Ectodermal cell (in vitro differentiated cells): Measurements from ENCODE around the gene PRKCH.

Source experiments
- H3K27ac ChIP-seq: 2 replicates; pipeline ENCODE4 v1.7.0; 2013; ENCODE audit warnings: mild to moderate bottlenecking, low read depth, low read length; ENCODE audit not compliant: insufficient read depth, poor library complexity, severe bottlenecking
- H3K27me3 ChIP-seq: 2 replicates; pipeline ENCODE4 v1.7.0; 2013; ENCODE audit warnings: mild to moderate bottlenecking, low read length; ENCODE audit not compliant: insufficient read depth, control insufficient read depth, poor library complexity, severe bottlenecking
- H3K36me3 ChIP-seq: one replicate; pipeline ENCODE4 v1.7.0; 2013; ENCODE audit warnings: low read length; ENCODE audit not compliant: control insufficient read depth, insufficient read depth
- H3K4me1 ChIP-seq: one replicate; pipeline ENCODE4 v1.7.0; 2013; ENCODE audit warnings: low read length; ENCODE audit not compliant: control insufficient read depth, insufficient read depth
- H3K4me3 ChIP-seq: 2 replicates; pipeline ENCODE4 v1.7.0; 2013; ENCODE audit warnings: low read depth, low read length, control low read depth; ENCODE audit not compliant: insufficient read depth
- H3K9me3 ChIP-seq: 2 replicates; pipeline ENCODE4 v1.7.0; 2013; ENCODE audit warnings: mild to moderate bottlenecking, low read length, moderate library complexity; ENCODE audit not compliant: control insufficient read depth
- WGBS, 2 experiments: methylation state at CpG; one replicate each; pipeline ENCODE4 v1.1.7; 2013; ENCODE audit warnings: missing lambda C conversion rate in 2 of 2; 5-methylcytosine and 5-hydroxymethylcytosine counted together

PRKCH gene

DNA sequence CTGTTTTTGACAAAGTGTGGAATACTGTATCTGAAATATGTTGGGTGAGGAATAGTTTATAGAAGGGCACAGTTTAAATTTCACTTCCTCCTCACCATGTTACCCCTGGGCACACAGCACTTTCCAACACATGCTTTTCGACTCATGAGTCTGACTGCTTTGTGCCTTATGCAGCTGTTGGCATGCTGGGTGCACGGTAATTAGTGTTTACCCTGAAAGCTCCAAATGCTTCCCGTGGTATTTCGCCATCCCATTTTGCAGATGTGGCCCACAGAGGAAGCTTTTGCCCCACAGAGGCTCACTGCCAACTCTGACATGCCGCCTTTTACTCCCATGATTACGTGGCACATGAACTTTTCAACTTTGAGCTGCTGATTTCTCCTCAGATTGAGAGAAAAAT, 168.6 kb downstream of the PRKCH start:
- H3K9me3 ChIP-seq = no peaks in the 10 kb centered on the region
- H3K4me3 ChIP-seq = no peak overlapping the region
- peaks cover 6% of the 10 kb centered on the region for H3K4me1 ChIP-seq
- H3K27ac ChIP-seq = no peak overlapping the region
- no peaks in the 10 kb centered on the region for H3K36me3 ChIP-seq
- 79% methylated on average over 6 of the region's 6 CpGs for WGBS, 2 experiments
- no peaks in the 10 kb centered on the region for H3K27me3 ChIP-seq

DNA sequence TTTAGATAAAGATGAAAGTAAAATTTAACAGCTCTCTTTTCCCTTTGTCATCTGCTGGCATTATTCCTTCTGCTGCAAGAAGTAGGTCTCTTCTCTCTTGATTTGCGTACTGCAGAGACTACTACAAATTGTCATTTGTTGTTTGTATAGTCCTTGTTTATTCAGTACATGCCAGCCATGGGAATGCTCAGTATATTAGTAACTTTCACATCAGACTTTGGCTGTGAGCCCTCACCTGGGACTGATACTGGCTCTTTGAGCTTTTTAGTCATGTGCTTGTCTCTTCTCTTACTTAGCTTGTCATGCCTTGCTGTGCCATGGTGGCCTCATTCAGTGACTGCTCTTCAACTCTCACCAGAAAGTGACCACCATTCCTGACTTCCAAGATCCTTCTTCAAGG, 169.8 kb downstream of the PRKCH start:
- H3K4me3 ChIP-seq = no peak overlapping the region
- H3K4me1 ChIP-seq = peaks cover 6% of the 10 kb centered on the region
- no peaks in the 10 kb centered on the region for H3K27me3 ChIP-seq
- H3K9me3 ChIP-seq = no peaks in the 10 kb centered on the region
- H3K27ac ChIP-seq = no peak overlapping the region
- WGBS, 2 experiments = 25% methylated on average over 1 of the region's 1 CpG; no CpG with 5 or more reads in 1 of the 2 experiments
- H3K36me3 ChIP-seq = no peaks in the 10 kb centered on the region

DNA sequence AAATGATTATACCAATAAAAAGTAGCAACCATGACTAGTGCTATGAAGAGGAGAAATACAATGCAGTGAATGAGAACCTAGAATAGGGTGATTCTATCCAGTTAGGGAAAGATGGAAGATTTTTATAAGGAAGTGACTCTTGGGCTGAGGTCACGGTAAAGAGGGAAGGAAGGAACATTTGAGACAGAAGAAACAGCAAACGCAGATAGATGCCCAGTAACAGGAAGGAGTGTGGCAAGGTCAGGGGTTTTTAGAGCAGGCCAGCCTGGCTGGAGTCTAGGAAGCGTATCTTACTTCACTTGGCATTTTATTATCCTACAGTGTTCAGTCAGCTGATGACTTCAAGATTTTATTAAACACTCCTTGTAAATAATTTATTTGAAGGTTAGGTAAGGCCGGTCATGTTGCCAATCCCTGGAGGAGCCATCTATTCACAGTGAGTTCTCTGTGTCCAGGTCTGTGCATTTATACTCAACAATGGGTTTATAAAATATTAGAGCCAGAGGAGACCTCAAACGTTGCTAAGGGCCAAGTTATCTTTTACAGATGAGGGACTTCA, 170.6 kb downstream of the PRKCH start:
- Histone ChIP-seq H3K27ac (no peak overlapping the region), H3K36me3 (no peaks in the 10 kb centered on the region), H3K4me1 (peaks cover 6% of the 10 kb centered on the region), H3K9me3 (no peaks in the 10 kb centered on the region), H3K27me3 (no peaks in the 10 kb centered on the region), H3K4me3 (no peak overlapping the region)
- 93 to 94% methylated on average over 5 of the region's 5 CpGs for WGBS, 2 experiments

DNA sequence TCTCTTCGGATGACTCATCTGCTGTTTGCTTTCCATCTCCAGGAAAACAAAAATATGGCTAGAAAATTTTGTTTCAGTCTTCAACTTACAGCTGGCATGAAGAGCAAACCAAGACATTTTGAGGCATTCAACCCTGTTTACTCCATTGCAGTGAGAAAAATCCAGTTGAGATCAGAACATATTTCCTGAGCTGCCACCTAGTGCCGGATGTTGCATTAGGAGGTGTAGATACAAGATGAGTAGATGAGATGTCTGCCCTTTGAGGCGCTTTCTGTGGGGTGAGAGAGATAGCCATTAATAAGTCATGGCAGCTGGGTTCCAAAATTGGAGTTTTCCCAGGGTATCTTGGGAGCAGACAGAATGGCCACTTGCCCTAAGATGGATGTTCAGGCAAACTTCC, 171.1 kb downstream of the PRKCH start:
- 90 to 93% methylated on average over 3 of the region's 3 CpGs for WGBS, 2 experiments
- no peaks in the 10 kb centered on the region for H3K27me3 ChIP-seq
- H3K36me3 ChIP-seq = no peaks in the 10 kb centered on the region
- H3K9me3 ChIP-seq = no peaks in the 10 kb centered on the region
- no peak overlapping the region for H3K4me3 ChIP-seq
- no peak overlapping the region for H3K27ac ChIP-seq
- peaks cover 6% of the 10 kb centered on the region for H3K4me1 ChIP-seq

DNA sequence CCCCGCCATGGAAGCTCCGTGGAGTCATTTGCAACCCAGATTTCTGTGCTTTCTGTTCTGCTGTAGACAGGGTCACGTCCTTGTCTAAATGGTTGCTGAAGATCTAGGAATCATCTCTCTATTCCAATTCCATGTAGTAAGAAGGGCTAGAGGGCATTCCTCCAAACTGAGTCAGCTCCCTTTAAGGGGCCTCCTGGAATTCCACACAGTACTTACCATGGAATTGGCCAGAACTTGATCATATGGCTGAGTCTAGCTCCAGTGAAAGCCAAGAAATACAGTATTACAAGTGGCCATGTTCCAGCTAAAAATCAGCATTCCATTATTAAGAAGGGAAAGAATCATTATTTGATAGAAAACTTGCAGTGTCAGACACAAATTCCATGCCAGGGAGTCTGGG, 171.9 kb downstream of the PRKCH start:
- Histone ChIP-seq H3K27ac (no peak overlapping the region), H3K27me3 (no peaks in the 10 kb centered on the region), H3K4me3 (no peak overlapping the region), H3K9me3 (no peaks in the 10 kb centered on the region), H3K4me1 (peaks cover 6% of the 10 kb centered on the region), H3K36me3 (no peaks in the 10 kb centered on the region)
- WGBS, 2 experiments = 62 to 64% methylated on average over 3 of the region's 3 CpGs

DNA sequence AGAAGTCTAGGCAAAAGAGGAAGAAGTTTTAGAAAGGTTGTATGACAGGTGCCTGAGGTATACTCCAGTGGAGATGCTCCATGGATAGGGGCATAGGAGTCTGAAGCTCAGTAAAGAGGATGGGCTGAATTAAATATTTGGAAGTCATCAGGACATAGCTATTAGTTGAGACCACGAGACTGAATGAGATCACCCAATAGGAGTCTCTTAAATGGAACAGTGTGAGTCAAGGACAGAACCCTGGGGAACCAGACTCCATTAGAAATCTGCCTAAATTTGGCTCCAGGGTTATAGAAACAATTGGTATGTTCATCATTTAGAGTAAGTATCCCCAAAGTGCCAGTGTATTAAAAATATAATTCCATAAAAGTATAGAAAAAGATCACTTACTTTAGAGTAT, 172.6 kb downstream of the PRKCH start:
- H3K4me1 ChIP-seq = peaks cover 6% of the 10 kb centered on the region
- 87 to 91% methylated on average over 1 of the region's 1 CpG for WGBS, 2 experiments
- H3K36me3 ChIP-seq = no peaks in the 10 kb centered on the region
- H3K27me3 ChIP-seq = no peaks in the 10 kb centered on the region
- H3K4me3 ChIP-seq = no peak overlapping the region
- no peaks in the 10 kb centered on the region for H3K9me3 ChIP-seq
- no peak overlapping the region for H3K27ac ChIP-seq

DNA sequence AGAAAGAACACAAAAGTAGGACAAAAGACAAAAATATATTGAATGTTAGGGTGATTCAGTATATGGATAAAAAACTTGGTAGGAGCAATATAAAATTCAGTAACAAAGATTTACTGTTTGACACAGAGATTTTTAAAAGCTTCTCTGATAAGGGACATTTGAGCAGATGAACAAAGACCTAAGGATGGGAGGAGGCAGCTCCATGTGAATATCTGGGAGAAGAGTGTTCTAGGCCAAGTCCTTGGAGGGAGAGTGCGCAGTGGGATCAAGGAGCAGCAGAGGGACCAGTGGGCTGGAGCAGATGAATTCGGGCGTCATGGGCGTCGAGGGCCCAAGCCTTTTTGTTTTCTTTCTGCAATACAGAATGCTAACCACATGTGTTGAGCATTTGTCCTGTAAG, 174.4 kb downstream of the PRKCH start:
- Histone ChIP-seq H3K4me3 (no peak overlapping the region), H3K9me3 (no peaks in the 10 kb centered on the region), H3K27ac (no peak overlapping the region), H3K4me1 (no peaks in the 10 kb centered on the region), H3K36me3 (no peaks in the 10 kb centered on the region), H3K27me3 (no peaks in the 10 kb centered on the region)
- WGBS, 2 experiments = 95 to 96% methylated on average over 5 of the region's 5 CpGs

DNA sequence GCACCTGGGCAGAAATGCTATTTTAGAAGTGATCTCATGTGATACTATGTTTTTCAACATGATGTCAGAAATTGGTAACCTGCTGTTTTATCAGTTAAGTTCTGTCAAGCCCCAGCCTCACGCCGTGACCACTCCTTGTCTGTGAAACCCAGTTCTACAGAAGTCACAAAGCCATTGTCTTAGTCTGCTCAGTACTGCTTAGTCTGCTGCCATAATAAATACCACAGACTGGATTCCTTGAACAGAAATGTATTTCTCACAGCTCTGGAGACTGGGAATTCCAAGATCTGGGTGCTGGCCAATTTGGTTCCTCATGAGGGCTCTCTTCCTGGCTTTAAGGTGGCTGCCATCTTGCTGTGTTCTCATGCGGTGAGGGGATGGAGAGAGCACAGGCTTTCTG, 176.9 kb downstream of the PRKCH start:
- H3K4me3 ChIP-seq = no peak overlapping the region
- no peak overlapping the region for H3K27ac ChIP-seq
- H3K4me1 ChIP-seq = no peaks in the 10 kb centered on the region
- H3K9me3 ChIP-seq = no peaks in the 10 kb centered on the region
- H3K36me3 ChIP-seq = no peaks in the 10 kb centered on the region
- H3K27me3 ChIP-seq = no peaks in the 10 kb centered on the region
- 30 to 33% methylated on average over 3 of the region's 3 CpGs for whole genome bisulfite sequencing, 2 experiments

DNA sequence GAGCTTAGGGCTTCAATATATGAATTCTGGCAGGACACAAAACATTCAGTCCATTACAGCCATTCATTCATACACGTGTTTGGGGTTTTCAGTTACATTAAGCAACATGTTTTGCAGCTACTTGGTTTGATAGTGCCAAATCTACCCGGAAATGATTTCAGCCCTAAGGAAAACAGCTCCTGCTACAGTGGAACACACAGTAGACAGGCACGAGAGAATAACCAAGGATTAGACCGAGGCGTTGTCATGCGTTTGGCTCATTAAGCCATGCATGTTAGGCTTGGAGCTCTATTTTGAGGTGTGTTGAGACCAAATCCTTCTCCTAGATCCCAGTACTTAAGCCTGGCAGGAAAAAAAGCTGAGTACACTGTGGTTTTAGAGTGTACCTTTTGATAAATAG, 177.4 kb downstream of the PRKCH start:
- H3K4me3 ChIP-seq = no peak overlapping the region
- H3K4me1 ChIP-seq = no peaks in the 10 kb centered on the region
- H3K9me3 ChIP-seq = no peaks in the 10 kb centered on the region
- WGBS, 2 experiments = 85 to 90% methylated on average over 6 of the region's 6 CpGs
- H3K36me3 ChIP-seq = no peaks in the 10 kb centered on the region
- H3K27me3 ChIP-seq = no peaks in the 10 kb centered on the region
- H3K27ac ChIP-seq = no peak overlapping the region

DNA sequence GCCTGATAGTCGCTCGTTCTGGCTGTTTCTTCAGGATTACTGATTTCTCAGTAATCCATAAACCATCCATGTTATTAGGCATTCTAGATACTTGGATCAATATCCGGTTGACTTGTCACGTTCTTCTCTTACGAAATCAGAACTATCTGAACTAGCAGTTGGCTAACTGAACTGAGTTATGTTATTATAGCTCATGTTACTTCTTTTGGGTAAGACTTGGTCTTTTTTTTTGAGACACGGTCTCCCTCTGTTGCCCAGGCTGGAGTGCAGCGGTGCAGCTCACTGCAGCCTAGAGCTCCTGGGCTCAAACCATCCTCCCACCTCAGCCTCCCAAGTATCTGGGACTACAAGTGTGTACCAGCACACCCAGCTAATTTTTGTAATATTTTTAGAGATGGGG, 178.6 kb downstream of the PRKCH start:
- no peaks in the 10 kb centered on the region for H3K36me3 ChIP-seq
- no peaks in the 10 kb centered on the region for H3K9me3 ChIP-seq
- no peak overlapping the region for H3K27ac ChIP-seq
- H3K27me3 ChIP-seq = no peaks in the 10 kb centered on the region
- 95 to 98% methylated on average over 7 of the region's 7 CpGs for WGBS, 2 experiments
- no peak overlapping the region for H3K4me3 ChIP-seq
- H3K4me1 ChIP-seq = no peaks in the 10 kb centered on the region
